AG09319 (cell line): ENCODE data around the gene SP140.
"Not testable (repeated sequence)": the region's sequence is repeated elsewhere in the genome, so short reads cannot be mapped to it uniquely, and the experiment has no call there.

Experiments
- DNase-seq: peaks from one replicate; pipeline ENCODE4 v3.0.0-alpha.2; 2010; ENCODE audit warnings: low read depth; ENCODE audit errors: extremely low read depth
- CTCF ChIP-seq: IDR thresholded peaks from 2 replicates; pipeline ENCODE4 v1.5.1; 2011; ENCODE audit warnings: low read depth, mild to moderate bottlenecking, inconsistent platforms, low read length, moderate library complexity

Gene SP140

GRCh38 chr2:230295192-230295591, 69.7 kb downstream of the SP140 start:
- no peak for TF ChIP-seq CTCF

DNA sequence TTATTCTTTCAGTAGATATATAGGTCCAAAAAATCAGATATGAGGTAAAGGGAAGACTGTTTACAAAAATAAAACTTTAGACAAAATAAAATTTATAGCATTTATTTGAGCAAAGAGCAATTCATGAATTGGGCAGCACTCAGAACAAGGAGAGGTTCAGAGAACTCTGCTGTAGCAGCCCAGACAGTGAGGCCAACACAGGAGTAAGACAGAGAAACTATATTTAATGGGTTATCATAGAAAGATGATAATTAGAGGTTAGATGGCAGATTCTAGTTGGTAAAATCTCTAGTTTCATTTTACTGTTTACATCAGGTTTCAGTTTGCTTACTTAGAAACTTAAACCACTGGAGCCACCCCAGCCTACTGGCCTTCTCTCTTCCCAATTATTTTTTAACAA, 71.4 kb downstream of the SP140 start:
- DNase-seq = no peak
- no peak for TF ChIP-seq CTCF

More at GRCh38 chr2:230295192-230295591, 69.7 kb downstream of the SP140 start:
- no peak for DNase-seq

- TF ChIP-seq CTCF = no peak
Measured at GRCh38 chr2:230299618-230300017, 74.1 kb downstream of the SP140 start.

DNA sequence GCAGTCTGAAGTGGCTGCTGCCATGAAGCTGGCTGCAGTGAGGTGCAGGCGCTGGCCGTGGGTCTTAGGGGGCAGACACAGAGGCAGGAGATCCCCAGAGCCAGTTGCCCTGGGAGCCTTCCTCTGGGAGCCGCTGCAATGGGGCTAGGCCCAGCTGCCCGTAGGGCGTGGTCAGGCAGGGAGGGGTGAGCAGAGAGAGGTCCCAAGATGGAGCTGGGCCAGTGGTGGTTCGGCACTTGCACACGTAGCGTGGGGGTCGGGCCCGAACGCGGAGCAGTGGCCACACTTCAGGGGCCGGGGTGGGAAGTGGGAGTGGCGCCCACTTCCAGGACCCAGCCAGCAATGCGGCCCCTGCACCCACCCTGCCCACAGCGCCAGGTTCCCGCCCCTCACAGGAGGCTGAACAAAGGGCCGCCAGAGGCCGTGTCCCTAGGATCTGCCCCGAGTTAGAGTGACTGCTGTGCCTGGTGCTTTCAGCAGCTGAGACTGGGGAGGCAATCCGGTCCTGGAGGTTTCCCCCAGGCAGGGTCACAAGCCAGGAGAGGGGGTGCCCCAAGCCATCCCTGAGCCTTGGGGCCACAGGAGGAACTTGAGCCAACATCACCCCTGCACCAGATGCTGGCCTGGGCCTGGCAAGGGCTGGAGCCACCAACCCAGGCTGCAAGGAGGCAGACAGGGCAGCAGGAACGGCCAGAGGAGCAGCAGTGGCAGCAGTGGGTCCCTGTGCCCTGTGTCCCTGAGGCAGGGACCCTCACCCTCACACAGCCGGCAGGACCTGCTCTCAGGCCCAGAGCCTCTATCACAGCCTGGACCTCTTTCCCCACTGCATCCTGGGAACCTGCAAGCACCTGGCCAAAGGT, 80.1 kb downstream of the SP140 start:
- TF ChIP-seq CTCF = no peak
- DNase-seq = no peak

More at GRCh38 chr2:230299618-230300017, 74.1 kb downstream of the SP140 start:
- no peak for DNase-seq

DNA sequence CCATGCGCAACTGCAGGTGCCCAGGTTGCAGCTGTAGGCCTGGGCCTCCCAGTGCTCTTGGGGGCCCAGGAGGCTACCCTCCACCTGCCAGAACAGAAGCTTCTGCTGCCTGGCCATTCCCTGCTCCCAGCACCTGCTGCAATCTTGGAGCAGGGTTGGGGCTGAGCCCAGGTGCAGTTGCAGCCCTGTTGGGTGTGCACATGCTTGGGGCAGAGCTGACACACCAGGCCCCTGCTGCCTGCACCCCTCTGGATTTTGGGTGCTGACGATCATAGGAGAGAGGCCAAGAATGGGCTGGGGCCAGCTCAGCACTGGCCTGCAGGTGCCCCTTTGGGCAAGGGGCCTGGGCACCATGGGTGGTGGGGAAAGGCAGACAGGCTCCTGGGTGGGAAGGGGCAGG, 80.9 kb downstream of the SP140 start:
- TF ChIP-seq CTCF = no peak
- DNase-seq = no peak

DNA sequence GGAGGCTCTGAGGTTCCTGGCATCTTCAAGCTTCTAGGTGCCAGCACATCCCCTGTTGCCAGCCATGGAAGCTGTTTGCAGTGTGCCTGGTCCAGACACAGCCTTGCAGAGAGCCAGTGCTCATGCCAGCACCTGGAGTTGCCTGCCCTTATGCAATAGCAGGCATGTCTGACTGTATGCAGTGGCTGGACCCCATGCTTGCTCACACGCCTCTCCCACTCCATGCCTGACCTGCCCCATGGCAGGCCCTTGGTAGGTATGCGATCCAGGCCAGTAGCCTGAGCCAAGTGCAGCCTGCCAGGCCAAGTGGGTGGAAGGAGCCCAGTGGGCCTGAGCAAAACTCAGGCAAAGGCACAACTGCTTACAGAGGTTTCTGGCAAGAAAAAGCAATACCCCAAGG, 81.9 kb downstream of the SP140 start:
- no peak for DNase-seq
- TF ChIP-seq CTCF = no peak

DNA sequence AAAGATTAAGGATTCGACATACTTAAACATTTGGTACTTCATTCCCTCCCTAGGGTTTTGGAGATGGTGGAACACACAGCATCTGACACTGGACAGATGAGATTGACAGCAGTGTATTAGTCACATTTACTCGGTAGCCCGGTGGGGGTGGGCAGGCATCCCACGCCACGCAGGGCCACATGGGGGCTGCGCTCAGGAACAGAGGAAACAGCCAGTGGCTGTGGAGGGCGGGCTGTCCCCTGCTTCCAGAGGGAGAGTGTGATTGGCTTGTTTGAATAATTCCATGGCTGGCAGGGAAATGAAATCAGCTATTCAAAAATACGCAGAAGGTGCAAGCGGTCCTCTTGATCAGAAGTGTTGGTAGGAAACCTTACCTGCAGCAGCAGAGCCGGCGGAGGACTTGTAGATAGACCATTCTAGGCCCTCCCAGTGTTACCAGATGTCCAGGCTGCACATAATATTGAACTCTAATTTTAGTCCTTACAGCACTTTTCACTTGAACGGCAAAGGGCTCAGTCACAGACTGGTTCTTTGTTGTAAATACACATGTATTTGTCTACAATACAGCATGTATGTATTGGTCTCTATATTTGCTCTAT, 83.0 kb downstream of the SP140 start:
- TF ChIP-seq CTCF = no peak

DNA sequence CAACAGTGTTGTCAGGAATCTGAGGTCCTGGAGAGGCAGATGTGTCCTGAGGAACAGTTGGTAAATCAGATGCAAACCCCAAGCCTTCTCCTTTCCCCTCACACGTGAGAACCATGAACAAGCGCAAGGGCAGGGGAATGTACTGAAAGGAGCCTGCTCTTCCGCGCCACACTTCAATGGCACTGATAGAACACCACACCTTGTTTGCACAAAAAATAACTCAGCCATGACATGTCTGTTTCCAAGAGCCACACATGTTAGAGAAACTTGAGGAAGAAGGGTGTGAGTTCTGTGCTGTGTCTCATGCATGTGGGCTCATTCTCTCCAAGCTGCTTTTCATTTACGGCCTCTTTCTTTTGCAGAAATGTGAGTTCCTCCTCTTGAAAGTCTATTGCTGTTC, 85.3 kb downstream of the SP140 start:
- not testable (repeated sequence) for DNase-seq

More for the DNA sequence above, 83.0 kb downstream of the SP140 start:
- no peak for DNase-seq

- not testable (repeated sequence) for DNase-seq
Measured at GRCh38 chr2:230311634-230312033, 86.1 kb downstream of the SP140 start.
